VCaP (cell line): ENCODE results near the gene SLAIN2.
"Not testable (repeated sequence)": the region's sequence is repeated elsewhere in the genome, so short reads cannot be mapped to it uniquely, and the experiment has no call there.

ENCODE experiments used
- H3K27ac ChIP-seq: fragments of 450-650 bp; 2 replicates; pipeline ENCODE4 v1.5.1; 2017
- CTCF ChIP-seq: fragments of 450-650 bp; conservative IDR thresholded peaks from 2 replicates; pipeline ENCODE4 v1.5.1; 2017; ENCODE audit warnings: mild to moderate bottlenecking, moderate library complexity

Gene SLAIN2

GRCh38 chr4:48340965-48341775 is at the start of gene SLAIN2:
TSS of gene SLAIN2 (plus strand) at chr4:48341529. CDS start at chr4:48341740, 211 bp downstream.
- peak; percentile 38 for TF ChIP-seq CTCF
- H3K27ac ChIP-seq = peak within 1 kb of the TSS; percentile 99

GRCh38 chr4:48292218-48292790 is 49.0 kb upstream of the SLAIN2 start:
- not testable (repeated sequence) for H3K27ac ChIP-seq

- TF ChIP-seq CTCF = no peak
- H3K27ac ChIP-seq = no peak overlapping the region
These were observed 46.2 kb upstream of the SLAIN2 start for GRCh38 chr4:48295116-48295515.

GRCh38 chr4:48296365-48296764 is 45.0 kb upstream of the SLAIN2 start:
- no peak overlapping the region for H3K27ac ChIP-seq
- no peak for TF ChIP-seq CTCF

- no peak for TF ChIP-seq CTCF
- H3K27ac ChIP-seq = no peak overlapping the region
These were observed 44.0 kb upstream of the SLAIN2 start for GRCh38 chr4:48297256-48297846.

GRCh38 chr4:48299560-48299959 is 41.8 kb upstream of the SLAIN2 start:
- TF ChIP-seq CTCF = no peak
- no peak overlapping the region for H3K27ac ChIP-seq

- TF ChIP-seq CTCF = no peak
- H3K27ac ChIP-seq = no peak overlapping the region
These were observed 41.3 kb upstream of the SLAIN2 start for GRCh38 chr4:48300004-48300403.

- TF ChIP-seq CTCF = no peak
These were observed 35.8 kb upstream of the SLAIN2 start for GRCh38 chr4:48305508-48305907.

More at GRCh38 chr4:48305508-48305907, 35.8 kb upstream of the SLAIN2 start:
- no peak overlapping the region for H3K27ac ChIP-seq
